Mammary epithelial cell (primary cell): ENCODE measurements around the gene XRCC5.

Experiments used
- EZH2 ChIP-seq: IDR thresholded peaks from 2 replicates; pipeline ENCODE4 v1.6.1; 2012; ENCODE audit warnings: low read length, inconsistent platforms, borderline replicate concordance
- TF ChIP-seq, protein P1 (sequence below), 2 donors: IDR thresholded peaks in 1 of 2; conservative IDR thresholded peaks in 1 of 2; 2 replicates each; pipeline ENCODE4 v1.5.1; 2011 to 2012; ENCODE audit warnings: inconsistent platforms in 2 of 2, low read length in 2 of 2, mild to moderate bottlenecking in 2 of 2, control low read depth in 1 of 2, low read depth in 1 of 2; ENCODE audit not compliant: insufficient read depth in 1 of 2; ENCODE audit errors: extremely low read depth in 1 of 2

DNA sequence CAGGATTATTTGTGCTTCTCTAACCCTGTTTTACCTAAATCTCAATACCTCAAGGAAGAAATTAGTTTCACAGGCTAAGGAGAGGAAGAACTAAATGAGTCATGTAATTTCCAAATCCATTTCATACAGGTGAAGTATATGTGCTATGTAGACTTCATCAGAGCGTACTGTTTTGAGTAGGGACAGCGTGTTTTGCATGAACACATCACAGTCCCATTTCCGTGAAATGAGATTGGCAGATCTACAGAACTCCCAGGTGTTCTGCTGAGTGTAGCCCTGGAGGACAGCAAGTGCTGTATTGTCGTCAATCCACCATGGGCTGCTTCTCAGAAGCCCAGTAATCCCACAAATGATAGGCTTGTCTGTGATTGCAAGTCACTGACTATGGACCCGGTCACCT, 97.7 kb downstream of the XRCC5 start:
- TF ChIP-seq, protein P1, sequence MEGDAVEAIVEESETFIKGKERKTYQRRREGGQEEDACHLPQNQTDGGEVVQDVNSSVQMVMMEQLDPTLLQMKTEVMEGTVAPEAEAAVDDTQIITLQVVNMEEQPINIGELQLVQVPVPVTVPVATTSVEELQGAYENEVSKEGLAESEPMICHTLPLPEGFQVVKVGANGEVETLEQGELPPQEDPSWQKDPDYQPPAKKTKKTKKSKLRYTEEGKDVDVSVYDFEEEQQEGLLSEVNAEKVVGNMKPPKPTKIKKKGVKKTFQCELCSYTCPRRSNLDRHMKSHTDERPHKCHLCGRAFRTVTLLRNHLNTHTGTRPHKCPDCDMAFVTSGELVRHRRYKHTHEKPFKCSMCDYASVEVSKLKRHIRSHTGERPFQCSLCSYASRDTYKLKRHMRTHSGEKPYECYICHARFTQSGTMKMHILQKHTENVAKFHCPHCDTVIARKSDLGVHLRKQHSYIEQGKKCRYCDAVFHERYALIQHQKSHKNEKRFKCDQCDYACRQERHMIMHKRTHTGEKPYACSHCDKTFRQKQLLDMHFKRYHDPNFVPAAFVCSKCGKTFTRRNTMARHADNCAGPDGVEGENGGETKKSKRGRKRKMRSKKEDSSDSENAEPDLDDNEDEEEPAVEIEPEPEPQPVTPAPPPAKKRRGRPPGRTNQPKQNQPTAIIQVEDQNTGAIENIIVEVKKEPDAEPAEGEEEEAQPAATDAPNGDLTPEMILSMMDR (conservative IDR thresholded peaks at IDR 0.05 in 1 of 2, IDR thresholded peaks at IDR 0.05 in 1 of 2; ENCODE audit: extremely low read depth in 1 of 2, insufficient read depth in 1 of 2, low read depth in 1 of 2, low read length in 2 of 2) = no peak
- TF ChIP-seq EZH2 = no peak
